Endothelial cell of umbilical vein (primary cell): ENCODE measurements around the gene STARD13. TPM values are rescaled to one million over a fixed set of nuclear protein-coding genes. Genes with fewer than 3 reads are reported as not detected.

Source experiments
- BruUV-seq: library from RNA; stranded (reverse); fragments of 400-500 nt; replicated peaks from 2 replicates; lab custom pipeline; 2021; lab: Mats Ljungman, UMichigan
- CTCF ChIA-PET: fragments of 300-600, 350-600 bp; sonication (Branson Sonifier 250); formaldehyde crosslinking; loops from one replicate; lab custom pipeline; 2021; ENCODE audit warnings: antibody characterized with exemption, inconsistent platforms; lab: Charles Lee
- POLR2A ChIA-PET: fragments of 300-600, 350-600 bp; sonication (Branson Sonifier 250); formaldehyde crosslinking; loops from one replicate; lab custom pipeline; 2021; ENCODE audit warnings: antibody characterized with exemption, inconsistent platforms; lab: Charles Lee
- DNase-seq: peaks from one replicate; pipeline ENCODE4 v3.0.0-alpha.2; 2011; ENCODE audit warnings: low read depth, low spot score
- FAIRE-seq: peaks from 2 replicates; lab custom pipeline; 2011; peaks lifted over from hg19 to GRCh38; lab: Jason Lieb, UNC
- H2AFZ ChIP-seq: 2 replicates; pipeline ENCODE4 v1.6.0; 2012; ENCODE audit warnings: low read depth, low read length, control low read depth, inconsistent platforms
- H3K27ac ChIP-seq: 2 replicates; pipeline ENCODE4 v1.5.1; 2011; ENCODE audit warnings: low read depth, mild to moderate bottlenecking, control low read depth, low read length, moderate library complexity; ENCODE audit not compliant: insufficient read depth
- H3K27me3 ChIP-seq, 2 experiments: 2 replicates each; pipeline versions ENCODE4 v1.6.0 to v1.6.1; 2011; ENCODE audit warnings: low read length in 2 of 2, mixed read lengths in 1 of 2; ENCODE audit not compliant: control insufficient read depth in 2 of 2, insufficient read depth in 2 of 2
- H3K36me3 ChIP-seq, 2 experiments: 2 replicates in 1 of 2; 3 replicates in 1 of 2; pipeline ENCODE4 v1.5.1; 2011; ENCODE audit warnings: low read length in 2 of 2, mild to moderate bottlenecking in 1 of 2, moderate library complexity in 1 of 2; ENCODE audit not compliant: control insufficient read depth in 2 of 2, insufficient read depth in 2 of 2; ENCODE audit errors: extremely low read depth in 1 of 2
- H3K4me1 ChIP-seq: 3 replicates; pipeline ENCODE4 v1.5.1; 2011; ENCODE audit warnings: mild to moderate bottlenecking, low read length; ENCODE audit not compliant: control insufficient read depth, insufficient read depth; ENCODE audit errors: extremely low read depth
- H3K4me2 ChIP-seq: 2 replicates; pipeline ENCODE4 v1.6.1; 2011; ENCODE audit warnings: low read length, control low read depth, mixed read lengths; ENCODE audit not compliant: insufficient read depth
- H3K4me3 ChIP-seq, 3 experiments: fragments of 200-600 bp in 1 of 3; sonication (generic), shearing (Covaris generic) in 1 of 3; replicated peaks in 1 of 3; 2 replicates each; pipeline ENCODE4 v1.5.1; 2011 to 2016; ENCODE audit warnings: control low read depth in 3 of 3, low read length in 3 of 3, mild to moderate bottlenecking in 2 of 3, inconsistent platforms in 1 of 3, low read depth in 1 of 3, moderate library complexity in 1 of 3; ENCODE audit not compliant: insufficient read depth in 1 of 3
- H3K79me2 ChIP-seq: 2 replicates; pipeline ENCODE4 v1.6.0; 2012; ENCODE audit warnings: low read length, inconsistent platforms; ENCODE audit not compliant: control insufficient read depth, insufficient read depth
- H3K9ac ChIP-seq: replicated peaks from 2 replicates; pipeline ENCODE3; 2011; ENCODE audit warnings: low read length, control low read depth; ENCODE audit not compliant: insufficient read depth; ENCODE audit errors: extremely low read depth
- H3K9me1 ChIP-seq: replicated peaks from 3 replicates; pipeline ENCODE4 v1.6.0; 2011; ENCODE audit warnings: mild to moderate bottlenecking, low read length; ENCODE audit not compliant: control insufficient read depth, insufficient read depth; ENCODE audit errors: extremely low read depth
- H3K9me3 ChIP-seq: replicated peaks from 2 replicates; pipeline ENCODE4 v1.5.1; 2012; ENCODE audit warnings: low read length, inconsistent platforms; ENCODE audit not compliant: control insufficient read depth, insufficient read depth
- H4K20me1 ChIP-seq: replicated peaks from 2 replicates; pipeline ENCODE3; 2011; ENCODE audit warnings: mild to moderate bottlenecking, low read length; ENCODE audit not compliant: control insufficient read depth, insufficient read depth; ENCODE audit errors: extremely low read depth
- EZH2 ChIP-seq: IDR thresholded peaks from 2 replicates; pipeline ENCODE4 v1.6.1; 2012; ENCODE audit warnings: borderline replicate concordance, low read depth, mild to moderate bottlenecking, moderate library complexity, low read length, inconsistent platforms; ENCODE audit not compliant: severe bottlenecking
- FOS ChIP-seq: IDR thresholded peaks from 2 replicates; pipeline ENCODE4 v1.6.1; 2011; ENCODE audit warnings: mild to moderate bottlenecking, low read length, moderate library complexity, borderline replicate concordance; ENCODE audit not compliant: insufficient read depth
- GATA2 ChIP-seq: IDR thresholded peaks from 2 replicates; pipeline ENCODE4 v1.7.0; 2011; ENCODE audit warnings: low read depth, mild to moderate bottlenecking, moderate library complexity, mixed read lengths, low read length; ENCODE audit not compliant: insufficient read length, insufficient read depth
- JUN ChIP-seq: IDR thresholded peaks from 2 replicates; pipeline ENCODE4 v1.6.1; 2011; ENCODE audit warnings: borderline replicate concordance, low read depth; ENCODE audit not compliant: insufficient read length, insufficient read depth
- MAX ChIP-seq: IDR thresholded peaks from 2 replicates; pipeline ENCODE4 v1.6.1; 2011; ENCODE audit not compliant: insufficient read depth, insufficient read length
- MYC ChIP-seq: IDR thresholded peaks from one replicate; pipeline ENCODE4 v1.6.1; 2011; ENCODE audit warnings: mild to moderate bottlenecking, low read depth, low read length
- POLR2A ChIP-seq: IDR thresholded peaks from 2 replicates; pipeline ENCODE4 v1.6.1; 2012; ENCODE audit warnings: low read depth, mild to moderate bottlenecking, control low read depth, low read length
- POLR2AphosphoS5 ChIP-seq: IDR thresholded peaks from 2 replicates; pipeline ENCODE4 v1.6.1; 2012; ENCODE audit warnings: low read depth, mild to moderate bottlenecking, control low read depth, low read length, moderate library complexity; ENCODE audit not compliant: insufficient read depth
- dilution Hi-C: fragments of 300-500 bp; cut with MboI; formaldehyde crosslinking; loops from one replicate; pipeline ENCODE4 v1.15.0; 2019; ENCODE audit warnings: low sequenced_read_pairs; ENCODE audit not compliant: extremely low pct_ligation_motif_present
- intact Hi-C: fragments of 100-400 bp; cut with micrococcal nuclease; formaldehyde crosslinking; loops from one replicate; pipeline ENCODE4 v1.10.0; 2022
- polyA plus RNA-seq, 4 experiments: library from polyadenylated mRNA; depleted of rRNA in 3 of 4; stranded (reverse) in 3 of 4; unstranded in 1 of 4; fragments of >200 nt; gene quantifications; 2 replicates each; pipeline versions ENCODE4 v1.2.1 to v1.2.3, GENCODE V29; 2011 to 2012; ENCODE audit warnings: missing spikeins in 1 of 4
- total RNA-seq: library from RNA; stranded (reverse); gene quantifications from 2 replicates; pipeline ENCODE4 v1.2.3, GENCODE V29; 2021
- TF ChIP-seq, protein P1 (sequence below), 2 donors: IDR thresholded peaks; 1 replicate in 1 of 2; 2 replicates in 1 of 2; pipeline ENCODE4 v1.5.1; 2011; ENCODE audit warnings: low read length in 2 of 2, mild to moderate bottlenecking in 2 of 2, moderate library complexity in 2 of 2, control low read depth in 1 of 2, inconsistent platforms in 1 of 2, low read depth in 1 of 2; ENCODE audit not compliant: insufficient read depth in 1 of 2; ENCODE audit errors: extremely low read depth in 1 of 2

STARD13 gene
- total and polyA plus RNA-seq, 2 donors (not counting 3 experiments of a cell fraction or from before 2014, with no cell fraction given), result 11.0 to 47.7 TPM

- intact Hi-C loops, result no loop called here
- Histone ChIP-seq H3K4me2 (no peak overlapping the region), H3K79me2 (peaks cover 99% of the 10 kb centered on the region), H3K9me3 (no peaks in the 10 kb centered on the region), H2AFZ (no peak overlapping the region), H4K20me1 (no peaks in the 10 kb centered on the region), H3K27ac (no peak overlapping the region), H3K4me1 (peaks cover 8% of the 10 kb centered on the region), H3K4me3 (no peak overlapping the region), H3K27me3 (no peaks in the 10 kb centered on the region), H3K36me3 (peaks cover 1 to 9% of the 10 kb centered on the region in 2 experiments), H3K9me1 (no peaks in the 10 kb centered on the region), H3K9ac (no peak overlapping the region)
- ChIA-PET POLR2A (no interaction called here), CTCF (no interaction called here)
- dilution Hi-C loops, result no loop called here
- TF ChIP-seq, protein P1, sequence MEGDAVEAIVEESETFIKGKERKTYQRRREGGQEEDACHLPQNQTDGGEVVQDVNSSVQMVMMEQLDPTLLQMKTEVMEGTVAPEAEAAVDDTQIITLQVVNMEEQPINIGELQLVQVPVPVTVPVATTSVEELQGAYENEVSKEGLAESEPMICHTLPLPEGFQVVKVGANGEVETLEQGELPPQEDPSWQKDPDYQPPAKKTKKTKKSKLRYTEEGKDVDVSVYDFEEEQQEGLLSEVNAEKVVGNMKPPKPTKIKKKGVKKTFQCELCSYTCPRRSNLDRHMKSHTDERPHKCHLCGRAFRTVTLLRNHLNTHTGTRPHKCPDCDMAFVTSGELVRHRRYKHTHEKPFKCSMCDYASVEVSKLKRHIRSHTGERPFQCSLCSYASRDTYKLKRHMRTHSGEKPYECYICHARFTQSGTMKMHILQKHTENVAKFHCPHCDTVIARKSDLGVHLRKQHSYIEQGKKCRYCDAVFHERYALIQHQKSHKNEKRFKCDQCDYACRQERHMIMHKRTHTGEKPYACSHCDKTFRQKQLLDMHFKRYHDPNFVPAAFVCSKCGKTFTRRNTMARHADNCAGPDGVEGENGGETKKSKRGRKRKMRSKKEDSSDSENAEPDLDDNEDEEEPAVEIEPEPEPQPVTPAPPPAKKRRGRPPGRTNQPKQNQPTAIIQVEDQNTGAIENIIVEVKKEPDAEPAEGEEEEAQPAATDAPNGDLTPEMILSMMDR (IDR thresholded peaks at IDR 0.05; ENCODE audit: extremely low read depth in 1 of 2, insufficient read depth in 1 of 2, low read depth in 1 of 2, low read length in 2 of 2), result no peak
- TF ChIP-seq GATA2 (no peak), EZH2 (no peak), POLR2AphosphoS5 (no peak), MAX (no peak), POLR2A (no peak), MYC (no peak), JUN (no peak), FOS (no peak)
- BruUV-seq, result no TSS peak
- DNase-seq (no peak), FAIRE-seq (no peak)
Measured at GRCh38 chr13:33265607-33266006, 19.9 kb downstream of the STARD13 start.
